ENCODE data around the gene ITGB2.

DNA sequence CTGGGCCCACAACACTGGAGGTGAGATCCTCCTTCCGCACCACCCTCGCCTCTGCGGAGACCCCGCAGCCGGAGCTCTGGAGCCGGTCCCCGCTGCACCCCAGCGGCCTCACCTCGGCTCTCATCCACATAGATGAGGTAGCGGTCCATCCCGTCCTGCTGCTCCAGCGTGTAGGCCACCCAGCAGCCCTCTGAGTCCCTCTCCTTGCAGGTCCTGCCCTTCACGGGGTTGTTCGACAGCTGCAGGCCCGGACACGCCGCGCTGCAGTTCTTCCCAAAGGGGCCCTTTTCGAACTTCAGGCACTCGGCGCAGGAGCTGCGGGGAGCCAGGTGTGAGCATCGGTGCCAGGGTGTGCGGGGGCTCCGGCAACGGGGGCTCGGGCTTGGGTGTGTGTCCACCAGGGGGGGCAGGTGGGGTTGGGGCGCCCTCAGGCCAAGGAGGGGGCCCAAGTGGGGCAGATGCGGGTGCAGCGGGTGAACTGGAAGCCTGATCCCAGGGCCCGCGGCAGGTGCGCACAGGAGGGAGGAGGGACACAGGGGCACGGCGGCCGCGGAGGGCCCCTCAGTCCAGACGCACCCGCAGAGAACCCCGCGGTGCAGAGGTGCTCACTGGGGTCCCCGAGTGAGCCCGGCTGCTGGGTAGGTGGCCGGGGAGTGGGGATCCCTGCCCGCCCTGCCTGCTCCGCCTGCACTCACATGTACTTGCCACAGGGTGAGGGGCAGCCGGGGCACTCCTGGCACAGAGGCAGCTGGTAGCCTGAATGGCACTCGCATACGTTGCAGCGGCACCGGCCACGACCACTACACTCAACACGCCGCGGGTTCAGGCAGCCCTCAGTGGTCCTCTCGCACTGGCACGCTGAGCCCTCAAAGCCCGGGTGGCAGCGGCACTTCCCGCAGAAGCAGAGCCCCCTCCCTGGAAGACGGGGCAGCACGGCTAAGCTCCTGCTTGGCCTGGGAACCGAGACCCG, 31.8 kb downstream of the ITGB2 start:
- TF ChIP-seq, protein P1, sequence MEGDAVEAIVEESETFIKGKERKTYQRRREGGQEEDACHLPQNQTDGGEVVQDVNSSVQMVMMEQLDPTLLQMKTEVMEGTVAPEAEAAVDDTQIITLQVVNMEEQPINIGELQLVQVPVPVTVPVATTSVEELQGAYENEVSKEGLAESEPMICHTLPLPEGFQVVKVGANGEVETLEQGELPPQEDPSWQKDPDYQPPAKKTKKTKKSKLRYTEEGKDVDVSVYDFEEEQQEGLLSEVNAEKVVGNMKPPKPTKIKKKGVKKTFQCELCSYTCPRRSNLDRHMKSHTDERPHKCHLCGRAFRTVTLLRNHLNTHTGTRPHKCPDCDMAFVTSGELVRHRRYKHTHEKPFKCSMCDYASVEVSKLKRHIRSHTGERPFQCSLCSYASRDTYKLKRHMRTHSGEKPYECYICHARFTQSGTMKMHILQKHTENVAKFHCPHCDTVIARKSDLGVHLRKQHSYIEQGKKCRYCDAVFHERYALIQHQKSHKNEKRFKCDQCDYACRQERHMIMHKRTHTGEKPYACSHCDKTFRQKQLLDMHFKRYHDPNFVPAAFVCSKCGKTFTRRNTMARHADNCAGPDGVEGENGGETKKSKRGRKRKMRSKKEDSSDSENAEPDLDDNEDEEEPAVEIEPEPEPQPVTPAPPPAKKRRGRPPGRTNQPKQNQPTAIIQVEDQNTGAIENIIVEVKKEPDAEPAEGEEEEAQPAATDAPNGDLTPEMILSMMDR (IDR thresholded peaks at IDR 0.05): no peak
- no peak for TF ChIP-seq POLR2A (IDR thresholded peaks at IDR 0.05)
